Effector memory CD4-positive, alpha-beta T cell (primary cell): ENCODE data around the gene ERRFI1.

Source experiments
- DNase-seq, 3 donors: peaks; one replicate each; pipeline ENCODE4 v3.0.0-alpha.2; 2020
- H3K27ac ChIP-seq: 2 replicates; pipeline ENCODE4 v1.7.0; 2013; ENCODE audit warnings: mild to moderate bottlenecking, low read length, moderate library complexity; ENCODE audit not compliant: insufficient read depth, poor library complexity, severe bottlenecking
- H3K27me3 ChIP-seq: replicated peaks from 2 replicates; pipeline ENCODE4 v1.7.0; 2013; ENCODE audit warnings: mild to moderate bottlenecking, low read length; ENCODE audit not compliant: insufficient read depth, control insufficient read depth, poor library complexity, severe bottlenecking
- H3K36me3 ChIP-seq: 2 replicates; pipeline ENCODE4 v1.7.0; 2013; ENCODE audit warnings: mild to moderate bottlenecking, low read length, moderate library complexity; ENCODE audit not compliant: control insufficient read depth, insufficient read depth
- H3K4me1 ChIP-seq: 2 replicates; pipeline ENCODE4 v1.7.0; 2013; ENCODE audit warnings: low read length, mild to moderate bottlenecking; ENCODE audit not compliant: control insufficient read depth, insufficient read depth, poor library complexity, severe bottlenecking
- H3K4me3 ChIP-seq: 2 replicates; pipeline ENCODE4 v1.7.0; 2013; ENCODE audit warnings: low read length, low read depth, mild to moderate bottlenecking; ENCODE audit not compliant: insufficient read depth, poor library complexity, severe bottlenecking
- H3K9me3 ChIP-seq: 2 replicates; pipeline ENCODE4 v1.7.0; 2013; ENCODE audit warnings: mild to moderate bottlenecking, low read length, moderate library complexity; ENCODE audit not compliant: control insufficient read depth

ERRFI1 gene

GRCh38 chr1:8027748-8028570 is 1.9 kb upstream of the ERRFI1 start:
- Histone ChIP-seq H3K27me3 (peaks cover 4% of the 10 kb centered on the region), H3K36me3 (no peaks in the 10 kb centered on the region), H3K9me3 (no peaks in the 10 kb centered on the region), H3K4me3 (no peak overlapping the region), H3K27ac (no peak overlapping the region), H3K4me1 (peaks cover 11% of the 10 kb centered on the region)
- no peak for DNase-seq

GRCh38 chr1:8026976-8027747 is 1.1 kb upstream of the ERRFI1 start:
- no peak for DNase-seq
- Histone ChIP-seq H3K27me3 (peaks cover 4% of the 10 kb centered on the region), H3K4me1 (peaks cover 11% of the 10 kb centered on the region), H3K27ac (no peak overlapping the region), H3K9me3 (no peaks in the 10 kb centered on the region), H3K36me3 (no peaks in the 10 kb centered on the region), H3K4me3 (no peak overlapping the region)

- DNase-seq, result no peak
- Histone ChIP-seq H3K36me3 (no peaks in the 10 kb centered on the region), H3K27ac (no peak overlapping the region), H3K4me3 (peak overlapping the region; percentile 33), H3K4me1 (peaks cover 11% of the 10 kb centered on the region), H3K27me3 (peaks cover 4% of the 10 kb centered on the region), H3K9me3 (no peaks in the 10 kb centered on the region)
These were observed 401 bp downstream of the ERRFI1 start for GRCh38 chr1:8025671-8026144.

DNA sequence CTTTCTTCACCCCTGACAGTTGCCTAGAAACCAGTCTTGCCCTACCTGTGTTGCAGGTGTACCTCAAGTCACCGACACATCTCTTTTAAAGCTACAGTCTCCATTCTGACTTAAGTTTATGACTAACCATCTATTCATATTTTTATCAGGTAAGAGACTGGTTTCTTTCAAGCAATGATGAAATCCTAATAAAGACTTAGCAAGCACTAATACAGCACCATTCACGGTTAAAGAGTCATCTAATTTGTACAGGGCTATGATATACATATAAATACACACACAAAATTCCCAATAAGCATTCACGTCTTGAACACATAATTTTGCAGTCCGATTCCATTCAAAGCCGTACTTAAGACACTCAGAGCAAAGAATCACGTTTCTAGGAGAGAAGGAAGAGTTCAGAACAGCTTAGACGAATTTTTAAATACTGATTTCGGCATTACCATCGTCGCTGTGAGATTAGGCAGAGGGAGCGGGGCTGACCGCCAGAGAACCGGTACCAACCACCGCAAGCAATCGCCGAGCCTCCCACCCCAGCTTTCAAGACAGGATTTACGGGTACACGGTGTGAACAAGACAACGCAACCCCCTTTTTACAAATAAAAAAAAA is 943 bp downstream of the ERRFI1 start:
- peak overlapping the region; percentile 33 for H3K4me3 ChIP-seq
- no peak overlapping the region for H3K27ac ChIP-seq
- H3K4me1 ChIP-seq, result peaks cover 11% of the 10 kb centered on the region
- H3K36me3 ChIP-seq, result no peaks in the 10 kb centered on the region
- no peaks in the 10 kb centered on the region for H3K9me3 ChIP-seq
- peaks cover 4% of the 10 kb centered on the region for H3K27me3 ChIP-seq
- no peak for DNase-seq

GRCh38 chr1:8024329-8024728 is 1.8 kb downstream of the ERRFI1 start:
- Histone ChIP-seq H3K27ac (no peak overlapping the region), H3K4me3 (no peak overlapping the region), H3K4me1 (peaks cover 11% of the 10 kb centered on the region), H3K9me3 (no peaks in the 10 kb centered on the region), H3K36me3 (no peaks in the 10 kb centered on the region), H3K27me3 (peaks cover 4% of the 10 kb centered on the region)
- no peak for DNase-seq

DNA sequence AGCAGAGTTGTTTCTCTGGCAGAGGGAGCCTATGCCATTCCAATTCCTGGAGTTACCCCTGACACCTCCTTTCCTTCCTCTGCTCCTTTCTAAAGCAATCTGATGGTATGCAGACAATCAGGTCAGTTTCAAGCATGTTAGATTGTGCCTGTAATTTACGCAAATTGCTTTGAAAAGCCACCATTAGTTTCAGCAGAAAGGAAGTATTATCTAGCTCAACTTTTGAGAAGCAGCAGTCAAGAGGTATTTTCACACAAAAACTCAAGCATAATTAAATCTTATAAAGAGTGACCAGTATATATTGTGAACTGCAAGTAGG is 2.2 kb downstream of the ERRFI1 start:
- no peak overlapping the region for H3K4me3 ChIP-seq
- no peaks in the 10 kb centered on the region for H3K9me3 ChIP-seq
- H3K27me3 ChIP-seq, result peaks cover 4% of the 10 kb centered on the region
- H3K4me1 ChIP-seq, result peaks cover 11% of the 10 kb centered on the region
- no peak overlapping the region for H3K27ac ChIP-seq
- H3K36me3 ChIP-seq, result no peaks in the 10 kb centered on the region
- DNase-seq, result no peak

- Histone ChIP-seq H3K27me3 (peaks cover 4% of the 10 kb centered on the region), H3K36me3 (no peaks in the 10 kb centered on the region), H3K9me3 (no peaks in the 10 kb centered on the region), H3K27ac (no peak overlapping the region), H3K4me1 (peaks cover 11% of the 10 kb centered on the region), H3K4me3 (no peak overlapping the region)
- DNase-seq, result no peak
These were observed 2.7 kb downstream of the ERRFI1 start for GRCh38 chr1:8023287-8023994.

DNA sequence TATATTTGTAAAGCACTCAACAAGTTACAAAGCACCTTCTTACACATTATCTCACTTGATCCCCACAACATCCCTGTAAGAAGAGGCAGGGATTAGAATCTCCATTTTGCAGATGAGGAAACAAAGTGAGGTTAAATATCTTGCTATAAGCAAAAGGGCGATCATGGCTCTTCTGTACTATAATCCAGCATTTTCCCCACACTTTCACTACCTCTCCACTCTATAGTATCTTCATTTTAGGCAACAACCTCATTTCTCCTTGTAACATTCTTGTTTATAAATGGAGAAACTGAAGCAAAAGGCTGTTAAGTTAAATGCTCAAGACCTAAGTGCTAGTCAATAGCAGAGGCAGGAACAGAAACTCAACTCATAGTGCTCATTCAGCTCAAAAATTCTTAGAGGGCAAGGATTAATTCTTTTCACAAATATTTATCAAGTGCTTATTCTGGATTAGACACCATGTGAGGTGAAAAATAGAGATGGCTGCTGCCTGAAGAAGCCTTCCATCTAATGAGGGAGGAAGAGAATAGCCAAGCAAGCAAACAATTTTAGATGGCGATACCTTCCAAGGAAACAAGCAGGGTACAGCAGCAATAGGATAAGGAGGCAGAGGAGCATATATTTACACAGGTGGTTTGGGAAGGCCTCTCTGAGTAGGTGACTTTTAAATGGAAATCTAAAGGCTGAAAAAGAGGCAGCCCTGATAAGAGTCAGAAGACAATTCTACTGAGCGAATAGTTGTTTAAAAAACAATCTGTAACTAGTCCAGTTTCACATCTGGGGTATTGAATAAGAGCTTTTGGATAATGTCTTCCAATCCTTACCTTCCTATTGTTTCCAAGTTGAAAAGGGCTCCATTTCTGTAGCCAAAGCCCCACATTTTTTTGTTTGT is 3.5 kb downstream of the ERRFI1 start:
- Histone ChIP-seq H3K27me3 (peaks cover 4% of the 10 kb centered on the region), H3K4me1 (peaks cover 11% of the 10 kb centered on the region), H3K9me3 (no peaks in the 10 kb centered on the region), H3K27ac (no peak overlapping the region), H3K36me3 (no peaks in the 10 kb centered on the region), H3K4me3 (no peak overlapping the region)
- DNase-seq, result no peak

GRCh38 chr1:8021676-8022266 is 4.3 kb downstream of the ERRFI1 start:
- H3K36me3 ChIP-seq, result no peaks in the 10 kb centered on the region
- no peak for DNase-seq
- peaks cover 4% of the 10 kb centered on the region for H3K27me3 ChIP-seq
- H3K27ac ChIP-seq, result no peak overlapping the region
- no peak overlapping the region for H3K4me3 ChIP-seq
- H3K4me1 ChIP-seq, result peaks cover 11% of the 10 kb centered on the region
- no peaks in the 10 kb centered on the region for H3K9me3 ChIP-seq
